GM21526 (cell line): ENCODE data around the gene BICDL1.

ENCODE experiments used
- ATAC-seq: cut with Tn5 transposase; IDR thresholded peaks from one replicate; pipeline ENCODE4 v1.9.1; 2021; ENCODE audit warnings: moderate library complexity; ENCODE audit not compliant: unreplicated experiment, low FRiP score

BICDL1 gene

GRCh38 chr12:120119271-120119973 is 130.4 kb downstream of the BICDL1 start:
- ATAC-seq = no peak

GRCh38 chr12:120121343-120121742 is 132.3 kb downstream of the BICDL1 start:
- ATAC-seq = no peak

GRCh38 chr12:120121766-120122293 is 132.8 kb downstream of the BICDL1 start:
- ATAC-seq = peak; percentile 31

GRCh38 chr12:120125029-120125428 is 136.0 kb downstream of the BICDL1 start:
- no peak for ATAC-seq

GRCh38 chr12:120125792-120126634 is 137.0 kb downstream of the BICDL1 start:
- no peak for ATAC-seq

- ATAC-seq = no peak
Measured at GRCh38 chr12:120126635-120127005, 137.6 kb downstream of the BICDL1 start.

GRCh38 chr12:120130011-120130410 is 141.0 kb downstream of the BICDL1 start:
- no peak for ATAC-seq

GRCh38 chr12:120131116-120131515 is 142.1 kb downstream of the BICDL1 start:
- no peak for ATAC-seq

GRCh38 chr12:120132054-120132836 is 143.2 kb downstream of the BICDL1 start:
- ATAC-seq = no peak

GRCh38 chr12:120132863-120133385 is 143.9 kb downstream of the BICDL1 start:
- ATAC-seq = peak; percentile 83

- no peak for ATAC-seq
Measured at GRCh38 chr12:120134307-120134980, 145.4 kb downstream of the BICDL1 start.

GRCh38 chr12:120136093-120136770 is 147.2 kb downstream of the BICDL1 start:
- no peak for ATAC-seq

- no peak for ATAC-seq
Measured at GRCh38 chr12:120137833-120138232, 148.8 kb downstream of the BICDL1 start.

GRCh38 chr12:120138366-120138765 is 149.3 kb downstream of the BICDL1 start:
- ATAC-seq = no peak

- ATAC-seq = no peak
Measured at GRCh38 chr12:120139958-120140357, 150.9 kb downstream of the BICDL1 start.

GRCh38 chr12:120140603-120141002 is 151.6 kb downstream of the BICDL1 start:
- no peak for ATAC-seq

GRCh38 chr12:120141336-120141735 is 152.3 kb downstream of the BICDL1 start:
- ATAC-seq = no peak

GRCh38 chr12:120142231-120142877 is 153.3 kb downstream of the BICDL1 start:
- ATAC-seq = no peak
